Measurements from ENCODE around the gene SELENOH.
A peak's percentile ranks its signal among the peaks of the same experiment; 100 is the strongest.
"Not testable (repeated sequence)": the region's sequence is repeated elsewhere in the genome, so short reads cannot be mapped to it uniquely, and the experiment has no call there.

Gene SELENOH, protein sequence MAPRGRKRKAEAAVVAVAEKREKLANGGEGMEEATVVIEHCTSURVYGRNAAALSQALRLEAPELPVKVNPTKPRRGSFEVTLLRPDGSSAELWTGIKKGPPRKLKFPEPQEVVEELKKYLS

DNA sequence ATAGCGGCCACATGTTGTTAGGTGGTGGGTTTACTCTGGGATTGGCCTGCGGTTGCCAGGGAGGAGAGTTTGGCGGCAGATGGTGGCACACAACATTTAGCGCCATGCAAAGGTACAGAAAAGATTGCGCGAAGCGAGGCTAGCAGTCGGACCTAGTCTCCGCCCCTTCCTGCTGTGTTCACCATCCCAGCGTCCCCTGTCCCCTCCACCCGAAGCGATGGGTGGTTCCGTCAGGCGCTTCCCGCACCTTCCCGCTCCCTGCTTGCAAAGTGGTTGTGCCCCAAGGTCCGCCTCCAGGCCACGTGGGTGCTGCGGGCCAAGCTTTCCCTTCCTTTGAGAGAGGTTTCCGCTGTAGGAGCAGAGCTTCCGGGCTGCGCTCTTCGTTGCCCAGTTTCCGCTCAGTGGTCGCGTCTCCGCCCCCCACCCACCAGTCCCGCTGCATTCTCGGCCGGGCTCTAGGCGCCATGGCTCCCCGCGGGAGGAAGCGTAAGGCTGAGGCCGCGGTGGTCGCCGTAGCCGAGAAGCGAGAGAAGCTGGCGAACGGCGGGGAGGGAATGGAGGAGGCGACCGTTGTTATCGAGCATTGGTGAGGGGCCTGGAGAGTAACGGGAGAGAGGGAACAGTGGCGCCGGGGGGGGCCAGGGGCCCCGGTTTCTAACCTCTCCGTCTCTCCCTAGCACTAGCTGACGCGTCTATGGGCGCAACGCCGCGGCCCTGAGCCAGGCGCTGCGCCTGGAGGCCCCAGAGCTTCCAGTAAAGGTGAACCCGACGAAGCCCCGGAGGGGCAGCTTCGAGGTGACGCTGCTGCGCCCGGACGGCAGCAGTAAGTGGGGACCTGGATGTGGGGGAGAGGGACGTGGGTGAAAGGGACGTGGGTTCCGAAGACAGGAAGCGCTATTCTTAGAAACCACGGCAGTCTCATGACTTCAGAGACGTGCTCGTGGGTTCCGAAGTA lies at the start of gene SELENOH:
Gene SELENOH, plus strand, starts transcription at position 360 of the 955 bp plus-strand sequence. Its CDS starts 105 bp downstream, at position 465.
- DNase-seq: peak; percentile 97

DNA sequence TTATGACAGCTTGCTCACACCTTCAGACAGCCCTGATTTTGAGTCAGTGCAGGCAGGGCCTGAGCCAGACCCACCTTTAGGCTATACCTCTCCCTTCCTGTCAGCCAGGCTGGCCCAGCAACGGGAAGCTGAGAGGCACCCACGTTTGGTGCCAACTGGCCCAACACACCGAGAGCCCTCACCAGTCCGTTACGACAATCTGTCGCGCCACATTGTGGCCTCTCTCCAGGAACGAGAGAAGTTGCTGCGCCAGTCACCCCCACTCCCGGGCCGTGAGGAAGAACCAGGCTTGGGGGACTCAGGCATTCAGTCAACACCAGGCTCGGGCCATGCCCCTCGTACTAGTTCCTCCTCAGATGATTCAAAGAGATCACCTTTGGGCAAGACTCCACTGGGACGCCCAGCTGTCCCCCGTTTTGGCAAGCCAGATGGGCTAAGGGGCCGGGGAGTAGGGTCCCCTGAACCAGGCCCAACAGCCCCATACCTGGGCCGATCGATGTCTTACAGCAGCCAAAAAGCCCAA lies 42.4 kb upstream of the SELENOH start:
- DNase-seq: no peak

DNA sequence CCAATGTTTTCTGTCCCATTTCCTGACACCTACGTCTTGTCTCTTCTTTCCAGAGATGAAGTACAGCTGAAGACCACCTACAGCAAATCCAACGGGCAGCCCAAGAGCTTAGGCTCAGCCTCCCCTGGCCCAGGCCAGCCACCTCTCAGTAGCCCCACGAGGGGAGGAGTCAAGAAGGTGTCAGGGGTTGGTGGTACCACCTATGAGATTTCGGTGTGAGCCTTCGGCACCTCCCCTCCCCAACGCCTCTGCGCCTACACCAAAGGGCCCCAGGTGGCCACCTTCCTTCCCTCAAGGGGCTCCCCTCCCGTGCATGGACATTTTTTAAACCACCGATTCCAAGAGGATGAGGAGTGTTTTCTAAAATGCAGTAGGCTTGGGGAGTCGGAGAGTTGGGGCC lies 41.5 kb upstream of the SELENOH start:
- DNase-seq: no peak

DNA sequence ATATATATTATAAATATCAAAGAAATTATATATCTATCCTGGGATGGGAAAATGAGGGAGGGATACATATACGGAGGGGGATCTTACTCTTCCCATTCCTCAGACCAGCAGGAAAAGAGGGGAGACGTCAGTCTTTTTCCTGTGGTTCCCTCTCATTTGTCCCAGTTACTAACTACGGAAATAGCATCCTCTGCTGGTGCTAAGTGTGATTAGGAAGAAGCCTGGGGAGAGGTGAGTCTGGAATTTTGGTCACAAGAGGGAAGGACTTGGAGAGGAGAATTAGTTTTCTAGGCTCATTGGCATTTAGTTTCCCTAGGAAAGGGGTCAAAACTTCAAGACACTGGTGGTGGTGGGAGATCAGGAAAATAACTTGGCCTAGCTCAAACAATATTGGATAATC lies 40.9 kb upstream of the SELENOH start:
- no peak for DNase-seq

DNA sequence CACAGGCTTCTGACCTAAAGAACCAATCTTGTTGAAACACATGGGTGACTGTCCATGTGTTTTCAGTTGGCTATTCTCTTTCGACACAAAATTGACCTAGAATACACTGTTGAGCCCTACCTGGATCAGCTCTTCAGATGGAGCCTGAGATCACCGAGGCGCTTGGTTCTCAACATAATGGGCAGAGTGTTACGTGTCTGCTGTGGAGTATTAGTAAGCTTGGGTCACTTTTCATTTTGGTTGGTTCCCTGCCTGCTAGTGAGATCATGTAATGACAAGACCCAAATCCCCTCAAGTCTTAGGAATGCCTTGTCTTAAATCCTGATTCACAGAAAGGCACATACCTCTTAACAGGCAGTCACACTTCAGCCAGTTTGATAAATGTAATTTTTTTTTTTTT lies 38.0 kb upstream of the SELENOH start:
- DNase-seq: no peak

DNA sequence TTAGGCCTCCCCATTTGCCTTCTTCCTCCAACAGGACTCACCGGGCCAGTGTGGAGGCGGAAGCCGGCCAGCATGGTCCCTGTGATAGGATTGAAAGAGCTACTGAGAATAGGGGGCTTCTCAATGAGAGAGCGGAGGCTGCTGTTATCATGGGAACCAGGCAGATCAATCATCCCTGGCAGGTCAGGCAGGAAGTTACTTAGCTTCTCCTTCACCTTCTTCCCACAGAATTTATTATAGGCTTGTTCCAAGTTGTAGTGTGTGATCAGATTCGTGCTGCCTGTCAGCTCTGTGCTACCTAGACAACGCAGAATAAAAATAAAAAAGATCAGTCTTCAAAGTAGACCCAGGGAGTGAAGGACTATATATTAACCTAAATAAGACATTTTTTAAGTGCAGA lies 36.4 kb upstream of the SELENOH start:
- DNase-seq: no peak

DNA sequence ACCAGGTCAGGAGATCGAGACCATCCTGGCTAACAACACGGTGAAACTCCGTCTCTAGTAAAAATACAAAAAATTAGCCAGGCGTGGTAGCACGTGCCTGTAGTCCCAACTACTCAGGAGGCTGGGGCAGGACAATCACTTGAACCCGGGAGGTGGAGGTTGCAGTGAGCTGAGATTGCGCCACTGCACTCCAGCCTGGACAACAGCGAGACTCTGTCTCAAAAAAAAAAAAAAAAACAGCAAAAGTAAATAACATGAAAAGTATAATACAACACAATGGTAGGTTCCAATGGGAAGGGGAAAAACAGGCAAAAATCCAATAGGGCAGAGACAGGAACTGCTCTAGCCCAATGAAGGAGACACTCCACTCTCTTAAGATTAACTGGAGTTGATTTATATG lies 35.9 kb upstream of the SELENOH start:
- not testable (repeated sequence) for DNase-seq

DNA sequence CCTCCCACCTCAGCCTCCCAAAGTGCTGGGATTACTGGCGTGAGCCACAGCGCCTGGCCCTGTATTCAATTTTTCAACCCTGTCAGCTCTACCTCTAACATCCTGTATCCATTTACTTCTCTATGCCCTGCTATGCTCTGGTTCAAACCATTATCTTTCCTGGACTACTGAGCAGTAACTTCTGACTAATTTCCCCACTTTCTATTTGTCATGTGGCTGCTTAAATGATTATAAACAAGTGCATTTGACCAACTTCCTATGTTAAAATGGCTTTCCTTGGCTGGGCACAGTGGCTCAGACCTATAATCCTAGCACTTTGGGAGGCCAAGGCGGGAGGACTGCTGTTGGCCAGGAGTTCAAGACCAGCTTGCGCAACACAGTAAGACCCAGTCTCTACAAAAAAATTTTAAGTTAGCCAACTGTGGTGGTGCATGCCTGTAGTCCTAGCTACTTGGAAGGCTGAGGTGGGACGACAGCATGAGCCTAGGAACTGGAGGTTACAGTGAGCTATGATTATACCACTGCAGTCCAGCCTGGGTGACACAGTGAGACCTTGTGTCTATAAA lies 31.4 kb upstream of the SELENOH start:
- no peak for DNase-seq

DNA sequence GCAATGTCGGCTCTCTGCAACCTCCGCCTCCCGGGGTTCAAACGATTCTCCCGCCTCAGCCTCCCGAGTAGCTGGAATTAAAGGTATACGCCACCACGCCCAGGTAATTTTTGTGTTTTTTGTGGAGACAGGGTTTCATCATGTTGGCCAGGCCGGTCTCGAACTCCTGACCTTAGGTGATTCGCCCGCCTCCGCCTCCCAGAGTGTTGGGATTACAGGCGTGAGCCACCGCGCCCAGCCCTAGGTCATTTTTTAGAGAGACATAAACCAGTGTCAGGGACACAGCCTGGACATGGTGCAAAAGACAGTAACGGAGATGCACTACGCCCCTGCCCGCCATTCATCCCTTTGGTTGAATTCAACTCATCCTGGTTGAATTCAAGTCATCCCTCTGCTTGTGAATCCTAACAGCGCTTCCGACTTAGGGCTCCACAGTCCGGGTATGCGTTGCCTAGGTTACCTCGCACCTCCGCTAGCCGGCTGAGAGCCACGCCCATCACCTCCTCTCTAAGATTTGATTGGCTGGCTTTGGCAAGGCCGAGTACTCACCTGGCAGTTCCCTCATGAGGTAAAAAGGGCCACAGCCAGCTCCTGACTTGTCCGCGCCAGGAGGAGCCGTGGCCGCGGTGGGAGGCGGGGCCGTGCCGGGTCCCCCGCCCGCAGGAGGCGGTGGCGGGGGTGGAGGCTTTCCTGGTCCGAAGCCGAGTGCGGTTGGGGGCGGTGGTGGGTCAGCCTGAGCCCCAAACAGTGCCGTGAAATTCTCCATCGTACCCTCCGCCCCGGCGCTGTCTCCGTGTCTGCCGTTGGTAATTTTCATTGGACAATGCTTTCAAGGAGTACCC lies 29.7 kb upstream of the SELENOH start, which contains the start of gene MED19:
Gene MED19, minus strand, starts transcription at position 802 of the 842 bp plus-strand sequence. Its CDS starts 36 bp downstream, at position 766.
- DNase-seq: peak; percentile 80

DNA sequence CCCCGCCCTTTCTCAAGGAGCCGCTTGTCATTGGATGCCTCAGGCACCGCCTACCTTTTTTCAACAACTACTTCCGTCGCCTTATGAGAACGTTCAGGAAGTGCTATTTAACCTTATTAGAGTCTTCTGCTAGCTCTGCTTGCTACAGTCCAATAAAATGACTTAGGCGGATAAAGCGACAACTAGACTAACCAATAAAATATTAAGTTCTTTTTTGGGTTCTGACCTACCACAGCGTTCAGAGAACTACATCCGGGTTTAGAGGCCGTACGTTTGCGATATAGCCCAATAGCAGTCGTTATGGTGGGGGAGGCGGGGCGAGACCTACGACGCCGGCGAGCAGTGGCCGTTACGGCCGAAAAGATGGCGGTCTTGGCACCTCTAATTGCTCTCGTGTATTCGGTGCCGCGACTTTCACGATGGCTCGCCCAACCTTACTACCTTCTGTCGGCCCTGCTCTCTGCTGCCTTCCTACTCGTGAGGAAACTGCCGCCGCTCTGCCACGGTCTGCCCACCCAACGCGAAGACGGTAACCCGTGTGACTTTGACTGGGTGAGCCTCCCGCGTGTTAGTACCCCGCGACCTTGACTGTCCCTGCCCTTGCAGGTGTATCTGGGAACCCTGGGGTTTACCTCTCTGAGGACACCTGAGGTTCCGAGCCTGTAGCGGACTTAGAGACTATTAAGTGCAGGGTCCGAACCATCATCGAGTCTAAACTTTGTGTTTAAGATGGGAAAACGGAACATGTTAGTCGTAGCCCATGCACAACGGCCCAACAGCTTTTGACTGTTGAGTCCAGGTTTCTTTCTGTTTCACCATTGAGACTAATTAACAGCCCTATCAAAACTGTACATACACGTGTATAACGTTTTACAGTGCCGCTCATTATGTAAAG lies 28.8 kb upstream of the SELENOH start, which contains the start of gene TMX2:
Gene TMX2, plus strand, starts transcription at position 338 of the 895 bp plus-strand sequence. Its CDS starts 26 bp downstream, at position 364.
- peak; percentile 92 for DNase-seq

DNA sequence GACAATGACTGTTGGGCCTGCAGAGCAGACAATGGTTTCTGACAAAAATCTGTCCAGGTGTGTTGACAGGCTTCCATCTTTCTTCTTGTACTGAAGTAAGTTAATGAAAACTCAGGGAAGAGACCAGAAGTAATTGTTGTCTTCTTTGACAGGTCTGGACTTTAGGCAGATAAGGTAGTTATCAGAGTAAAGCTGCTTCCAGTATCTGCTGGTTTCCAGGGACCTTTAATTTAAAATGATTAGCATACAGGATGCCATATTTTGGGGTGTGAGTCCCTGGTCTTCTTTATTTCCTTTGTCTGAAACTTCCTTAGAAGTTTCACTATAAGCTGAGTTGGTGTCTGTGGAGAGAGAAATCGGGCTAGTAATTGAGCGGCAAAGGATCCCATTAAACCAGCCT lies 27.5 kb upstream of the SELENOH start:
- no peak for DNase-seq

DNA sequence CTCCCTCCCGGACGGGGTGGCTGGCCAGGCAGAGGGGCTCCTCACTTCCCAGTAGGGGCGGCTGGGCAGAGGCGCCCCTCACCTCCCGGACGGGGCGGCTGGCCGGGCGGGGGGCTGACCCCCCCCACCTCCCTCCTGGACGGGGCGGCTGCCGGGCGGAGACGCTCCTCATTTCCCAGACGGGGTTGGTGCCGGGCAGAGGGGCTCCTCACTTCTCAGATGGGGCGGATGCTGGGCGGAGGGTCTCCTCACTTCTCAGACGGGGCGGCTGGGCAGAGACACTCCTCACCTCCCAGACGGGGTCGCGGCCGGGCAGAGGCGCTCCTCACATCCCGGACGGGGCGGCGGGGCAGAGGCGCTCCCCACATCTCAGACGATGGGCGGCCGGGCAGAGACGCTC lies 24.6 kb upstream of the SELENOH start:
- not testable (repeated sequence) for DNase-seq

DNA sequence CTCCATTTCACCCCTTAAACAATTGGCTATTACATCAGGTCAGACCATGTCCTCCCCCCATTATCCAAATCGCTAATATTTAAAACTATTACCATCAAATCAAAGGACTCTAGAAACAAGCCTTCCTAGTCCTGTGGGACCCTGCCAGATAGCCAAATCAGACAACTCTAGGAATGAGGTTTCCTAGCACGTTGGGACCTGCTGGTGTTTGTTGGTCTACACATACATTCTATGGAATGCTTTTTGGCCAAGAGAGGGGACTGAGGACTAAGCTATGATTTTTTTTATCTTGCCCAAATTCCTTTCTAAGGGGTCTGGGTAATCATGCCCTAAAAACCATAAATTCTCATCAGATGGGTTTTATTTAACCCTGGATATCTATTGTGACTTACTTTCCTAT lies 14.1 kb upstream of the SELENOH start:
- DNase-seq: no peak

DNA sequence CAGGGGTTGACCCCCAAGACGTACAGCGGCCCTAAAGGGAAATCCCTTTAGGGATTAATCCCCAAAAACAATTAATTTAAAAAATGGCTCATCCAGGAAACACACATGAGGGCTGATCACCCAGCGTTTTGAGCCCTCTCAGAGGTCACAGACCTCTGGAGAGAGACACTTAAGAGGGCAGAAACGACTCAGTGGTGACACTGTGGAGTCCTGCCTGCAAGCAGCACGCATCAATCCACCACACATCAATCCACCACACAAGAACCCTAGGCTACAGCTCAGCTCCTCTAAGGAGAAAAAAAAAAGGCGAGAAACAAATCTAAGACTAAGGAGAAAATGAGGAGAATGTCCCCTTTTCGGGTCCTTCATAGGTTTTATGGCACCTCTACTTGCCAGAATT lies 12.5 kb upstream of the SELENOH start:
- DNase-seq: no peak

DNA sequence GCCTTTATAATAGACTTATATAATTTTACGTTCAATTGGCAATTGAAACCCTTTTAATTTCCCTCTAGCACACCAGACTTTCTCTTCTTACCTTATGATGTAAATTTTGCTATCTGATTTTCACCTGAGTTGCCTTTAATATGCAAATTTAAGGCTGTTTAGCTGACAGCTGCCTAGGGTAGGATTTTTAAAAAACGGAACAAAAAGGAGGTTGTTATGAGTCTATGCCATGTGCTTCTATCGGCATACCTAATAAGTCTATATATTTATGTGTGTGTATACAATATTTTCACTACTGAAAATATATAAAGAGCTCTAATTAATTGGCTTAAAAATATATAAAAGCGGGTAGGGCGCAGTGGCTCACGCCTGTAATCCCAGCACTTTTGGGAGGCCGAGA lies 11.8 kb upstream of the SELENOH start:
- DNase-seq: no peak

DNA sequence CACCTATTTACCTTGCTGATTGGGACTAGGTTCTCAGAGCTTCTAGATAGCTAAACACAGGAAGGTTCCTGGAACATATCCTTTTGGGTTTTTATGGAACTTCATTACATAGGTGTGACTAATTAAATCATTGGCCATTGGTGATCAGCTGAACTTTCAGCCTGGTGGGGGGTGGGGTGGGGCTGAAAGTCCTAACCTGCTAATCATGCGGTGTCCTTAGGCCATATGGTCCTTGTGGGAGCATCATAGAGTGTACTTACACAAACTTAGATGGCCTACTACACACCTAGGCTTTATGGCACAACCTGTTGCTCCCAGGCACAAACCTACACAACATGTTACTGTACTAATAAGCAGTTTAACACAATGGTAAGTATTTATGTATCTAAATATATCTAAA lies 8.6 kb upstream of the SELENOH start:
- no peak for DNase-seq

DNA sequence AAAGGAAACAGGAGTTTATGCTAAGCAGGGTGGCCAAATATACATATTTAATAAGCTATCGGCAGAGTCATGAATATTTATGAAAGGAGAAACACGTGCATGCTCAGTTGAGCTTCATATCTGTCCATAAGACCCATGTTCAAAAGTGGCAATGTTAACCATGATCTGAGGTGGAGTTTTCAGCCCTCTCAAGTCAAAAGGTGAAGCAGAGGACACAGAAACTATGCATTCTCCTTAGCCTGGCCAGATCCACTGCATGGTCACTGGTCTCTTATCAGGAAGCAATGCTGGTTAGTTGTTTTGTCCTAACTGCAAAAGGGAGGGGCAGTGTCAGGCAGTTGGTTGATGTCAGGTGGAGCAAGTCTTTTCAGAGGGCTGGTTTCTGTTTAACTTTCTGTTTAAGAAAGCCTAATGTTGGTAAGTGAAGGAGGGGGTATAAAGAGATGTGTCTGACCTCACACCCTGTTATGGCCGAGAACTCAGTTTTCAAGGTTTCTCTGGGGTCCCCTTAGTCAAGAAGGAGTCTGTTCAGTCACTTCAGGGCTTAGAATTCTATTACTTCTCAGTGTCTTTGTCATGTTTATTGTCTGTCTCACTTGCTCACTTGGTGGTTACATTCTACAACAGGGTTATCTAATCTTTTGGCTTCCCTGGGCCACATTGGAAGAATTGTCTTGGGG lies 5.5 kb upstream of the SELENOH start:
- DNase-seq: no peak

DNA sequence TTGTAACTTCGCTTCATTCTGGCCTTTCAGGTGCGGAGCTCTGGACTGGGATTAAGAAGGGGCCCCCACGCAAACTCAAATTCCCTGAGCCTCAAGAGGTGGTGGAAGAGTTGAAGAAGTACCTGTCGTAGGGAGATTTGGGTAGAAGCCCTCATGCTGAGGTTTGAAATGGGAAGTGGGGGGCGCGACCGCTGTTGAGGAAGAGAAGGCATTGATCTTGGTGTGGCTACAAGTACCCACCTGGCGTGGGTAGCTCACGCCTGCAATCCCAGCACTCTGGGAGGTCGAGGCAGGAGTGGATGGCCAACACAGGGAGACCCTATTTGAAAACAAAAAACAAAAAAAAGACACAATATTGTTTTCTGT lies 779 bp downstream of the SELENOH start:
- DNase-seq: no peak

DNA sequence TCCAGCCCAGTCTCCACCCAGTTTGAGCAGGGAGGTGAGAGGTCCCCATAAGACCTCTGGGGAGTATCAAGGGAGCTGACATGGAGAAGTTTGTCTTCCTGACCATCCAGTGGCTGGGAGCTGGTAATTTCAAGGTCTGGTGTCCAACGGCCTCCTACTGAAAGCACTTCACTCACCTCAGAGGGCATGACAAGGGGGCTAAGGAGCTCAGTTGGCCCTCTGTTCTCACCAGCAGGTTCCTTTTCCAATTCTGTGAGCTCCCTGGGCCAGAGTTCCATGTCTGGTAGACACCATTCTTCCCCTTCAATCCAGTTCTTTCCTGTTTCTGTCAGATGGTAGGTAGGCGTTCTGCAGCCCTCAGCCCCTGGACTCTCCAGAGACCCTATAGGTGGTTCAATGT lies 3.1 kb downstream of the SELENOH start:
- no peak for DNase-seq

DNA sequence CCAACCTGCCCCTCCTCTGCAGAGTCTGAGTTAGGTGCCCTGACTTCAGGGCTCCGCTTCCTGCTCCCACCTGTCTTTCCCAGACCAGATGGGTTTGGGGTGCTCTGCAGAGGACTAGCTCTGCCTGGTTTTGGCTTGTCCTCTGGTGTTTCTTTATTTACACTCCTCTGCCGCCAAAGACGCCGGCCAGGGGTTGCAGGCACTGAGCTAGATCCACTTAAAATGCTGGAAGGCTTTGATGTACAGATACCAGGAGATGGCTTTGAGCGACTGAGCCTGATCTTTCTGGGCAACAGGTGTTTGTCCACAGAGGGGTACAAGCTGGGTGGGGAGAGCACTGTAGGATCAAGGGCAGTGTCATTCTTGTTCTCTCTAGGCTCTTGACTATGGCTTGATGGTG lies 3.9 kb downstream of the SELENOH start:
- no peak for DNase-seq

DNA sequence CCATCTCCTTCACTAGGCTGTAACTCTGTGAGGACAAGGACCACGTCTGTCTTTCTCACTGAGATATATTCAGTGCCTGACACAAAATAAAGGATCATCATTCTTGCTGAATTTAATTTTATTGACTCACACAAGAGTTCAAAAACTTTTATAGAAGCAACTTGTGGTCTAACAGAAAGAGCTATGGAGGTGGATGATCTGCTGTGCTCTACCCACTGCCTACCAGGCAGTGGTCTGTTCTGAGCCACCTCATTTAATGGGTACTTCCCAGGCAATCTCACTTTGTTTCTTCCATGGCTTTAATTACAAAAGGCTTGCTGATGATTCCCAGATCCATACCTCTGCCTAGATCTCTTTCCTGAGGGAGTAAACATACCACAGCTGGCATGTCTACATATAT lies 5.6 kb downstream of the SELENOH start:
- DNase-seq: no peak
